Ureter (tissue), 1 donor: ENCODE results near the gene UBTFL1. TPM values are rescaled to one million over a fixed set of nuclear protein-coding genes. Genes with fewer than 3 reads are reported as not detected.
"Not testable (repeated sequence)": the region's sequence is repeated elsewhere in the genome, so short reads cannot be mapped to it uniquely, and the experiment has no call there.

ENCODE experiments used
- DNase-seq: peaks from one replicate; pipeline ENCODE4 v3.0.0-alpha.2; 2020; ENCODE audit warnings: low spot score
- total RNA-seq: library from RNA; stranded (reverse); gene quantifications from one replicate; pipeline ENCODE4 v1.2.4, GENCODE V29; 2023
- donor health status: DM: yes; HTN: yes; CAD: no.

Gene UBTFL1
- total RNA-seq = not detected

- DNase-seq = not testable (repeated sequence)
These were observed at the start of gene UBTFL1 for GRCh38 chr11:90085650-90086049. TSS of gene UBTFL1 (plus strand) at chr11:90085950. CDS start at chr11:90085950, 0 bp downstream.

GRCh38 chr11:90051591-90052209 is 34.0 kb upstream of the UBTFL1 start:
- not testable (repeated sequence) for DNase-seq

GRCh38 chr11:90052311-90052710 is 33.4 kb upstream of the UBTFL1 start:
- DNase-seq = not testable (repeated sequence)

- DNase-seq = not testable (repeated sequence)
These were observed 32.2 kb upstream of the UBTFL1 start for GRCh38 chr11:90053545-90053944.

- DNase-seq = not testable (repeated sequence)
These were observed 3.0 kb downstream of the UBTFL1 start for GRCh38 chr11:90088731-90089130.

DNA sequence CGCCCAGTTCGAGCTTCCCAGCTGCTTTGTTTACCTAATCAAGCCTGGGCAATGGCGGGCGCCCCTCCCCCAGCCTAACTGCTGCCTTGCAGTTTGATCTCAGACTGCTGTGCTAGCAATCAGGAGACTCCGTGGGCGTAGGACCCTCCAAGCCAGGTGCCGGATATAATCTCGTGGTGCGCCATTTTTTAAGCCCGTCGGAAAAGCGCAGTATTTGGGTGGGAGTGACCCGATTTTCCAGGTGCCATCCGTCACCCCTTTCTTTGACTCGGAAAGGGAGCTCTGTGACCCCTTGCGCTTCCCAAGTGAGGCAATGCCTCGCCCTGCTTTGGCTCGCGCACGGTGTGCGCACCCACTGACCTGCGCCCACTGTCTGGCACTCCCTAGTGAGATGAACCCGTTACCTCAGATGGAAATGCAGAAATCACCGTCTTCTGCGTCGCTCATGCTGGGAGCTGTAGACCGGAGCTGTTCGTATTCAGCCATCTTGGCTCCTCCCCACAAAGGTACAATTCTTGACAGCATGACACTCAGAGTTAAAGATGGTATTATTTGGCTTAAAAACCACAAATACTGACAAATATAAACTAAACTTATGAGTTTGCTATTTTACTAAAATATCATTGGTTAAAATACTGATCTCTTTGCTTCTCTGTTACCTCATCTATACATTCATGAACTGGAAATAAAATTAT is 9.6 kb downstream of the UBTFL1 start:
- not testable (repeated sequence) for DNase-seq

DNA sequence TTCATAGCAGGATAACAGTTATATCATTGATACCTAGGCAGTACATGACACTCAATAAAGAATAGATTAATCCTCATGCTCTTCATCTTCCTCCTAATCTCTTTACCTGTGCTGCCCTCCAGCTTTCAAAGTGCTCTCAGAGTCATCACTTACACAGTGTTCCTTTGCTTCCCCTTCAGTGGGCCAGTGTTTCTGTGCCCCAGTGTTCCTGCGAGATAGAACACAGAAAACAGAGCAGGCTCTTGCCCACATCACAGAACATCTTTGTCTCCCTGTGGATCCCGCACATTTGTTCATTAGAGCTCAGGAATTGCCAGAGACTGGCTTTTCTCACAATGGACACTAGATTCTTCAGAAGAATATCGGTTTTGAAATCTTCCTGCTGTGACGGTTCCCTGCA is 12.5 kb downstream of the UBTFL1 start:
- not testable (repeated sequence) for DNase-seq

GRCh38 chr11:90100431-90100830 is 14.7 kb downstream of the UBTFL1 start:
- no peak for DNase-seq

GRCh38 chr11:90113541-90113940 is 27.8 kb downstream of the UBTFL1 start:
- DNase-seq = no peak

- no peak for DNase-seq
These were observed 34.4 kb downstream of the UBTFL1 start for GRCh38 chr11:90120191-90120590.

- DNase-seq = no peak
These were observed 38.6 kb downstream of the UBTFL1 start for GRCh38 chr11:90124371-90124770.

GRCh38 chr11:90124946-90125345 is 39.2 kb downstream of the UBTFL1 start:
- no peak for DNase-seq

DNA sequence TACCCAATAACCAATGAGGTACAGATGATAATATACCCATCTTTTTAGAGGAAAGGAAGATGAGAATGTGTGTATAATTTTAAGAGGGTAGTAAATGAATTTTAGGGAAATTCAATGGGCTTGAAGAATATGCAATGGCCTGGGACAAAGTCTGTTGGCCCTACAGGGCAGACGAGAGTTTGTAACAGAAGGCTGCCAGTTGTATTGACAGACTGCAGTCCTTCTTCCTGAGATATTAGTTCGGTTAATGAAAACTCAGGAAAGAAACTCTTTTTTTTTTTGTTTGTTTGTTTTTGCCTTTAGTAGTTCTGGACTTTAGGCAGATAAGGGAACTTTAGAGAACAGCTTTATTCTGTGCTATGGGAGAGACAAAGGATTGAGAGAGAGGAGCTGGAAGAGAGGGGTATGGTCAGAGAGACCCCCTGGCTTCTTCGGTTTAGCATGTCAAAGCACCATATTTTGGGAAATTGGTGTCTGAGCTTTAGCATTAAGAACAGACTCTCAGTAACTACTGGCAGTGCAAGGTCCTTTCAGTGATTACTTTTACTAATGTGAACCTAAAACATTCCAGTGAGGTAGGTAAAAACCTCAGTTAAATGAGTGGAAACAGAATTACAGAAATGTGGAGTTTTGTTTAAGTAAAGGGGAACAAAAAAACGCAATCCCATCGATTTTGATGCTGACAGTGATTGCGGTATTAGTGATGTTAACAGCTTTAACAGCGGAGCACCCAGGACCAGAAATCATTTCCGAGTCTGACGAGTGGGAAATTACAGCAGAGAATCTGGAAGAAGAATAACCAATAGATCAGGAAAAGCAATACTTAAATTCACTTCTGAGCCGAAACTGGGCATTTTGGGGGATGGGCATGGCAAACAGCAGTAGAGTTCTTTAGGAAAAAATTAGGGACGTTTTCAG is 48.1 kb downstream of the UBTFL1 start:
- no peak for DNase-seq

GRCh38 chr11:90134478-90135003 is 48.8 kb downstream of the UBTFL1 start, which contains the start of gene NAALAD2:
TSS of gene NAALAD2 (plus strand) at chr11:90134663. CDS start at chr11:90134759, 96 bp downstream.
- DNase-seq = peak; percentile 44

DNA sequence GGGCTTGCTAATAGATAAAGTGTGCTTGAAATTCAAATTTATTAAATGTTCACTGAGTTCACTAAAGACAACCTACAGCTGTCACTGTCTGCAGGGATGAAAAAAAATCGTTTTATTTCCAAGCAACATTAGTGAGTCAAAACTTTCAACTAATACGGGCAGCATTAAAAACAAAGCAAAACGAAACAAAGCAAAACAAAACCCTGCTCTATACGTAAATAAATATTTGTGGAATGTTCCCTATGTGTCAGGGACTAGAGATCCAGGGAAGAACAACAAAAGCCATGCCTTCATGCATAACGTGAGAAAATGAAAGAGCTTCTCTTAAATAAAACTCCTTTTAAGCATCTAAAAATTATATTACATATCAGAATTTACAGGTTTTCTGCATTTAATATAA is 49.3 kb downstream of the UBTFL1 start:
- no peak for DNase-seq

Other genes with a start within 250 kb of the UBTFL1 start
- not detected for gene TRIM64B, start 207.5 kb upstream of the UBTFL1 start, total RNA-seq
- gene TRIM49D1, start 163.7 kb upstream of the UBTFL1 start, total RNA-seq = not detected
- gene TRIM49D2, start 161.9 kb upstream of the UBTFL1 start, total RNA-seq = not detected
- not detected for gene TRIM64, start 119.9 kb upstream of the UBTFL1 start, total RNA-seq
- not detected for gene TRIM49C, start 54.8 kb upstream of the UBTFL1 start, total RNA-seq
- 4.8 TPM for gene NAALAD2, start 48.7 kb downstream of the UBTFL1 start, total RNA-seq
- gene CHORDC1, start 137.1 kb downstream of the UBTFL1 start, total RNA-seq = 38.9 TPM